Measurements from ENCODE around the gene TTC9C.
"Not testable (repeated sequence)": the region's sequence is repeated elsewhere in the genome, so short reads cannot be mapped to it uniquely, and the experiment has no call there.

The TTC9C gene

GRCh38 chr11:62728171-62728988 is at the start of gene TTC9C:
Gene TTC9C, plus strand, starts transcription at chr11:62728486. Its CDS starts 363 bp downstream, at chr11:62728849.
- peak; percentile 87 for DNase-seq

GRCh38 chr11:62678770-62679696 is 49.3 kb upstream of the TTC9C start, which contains the start of gene UBXN1:
Gene UBXN1, minus strand, starts transcription at chr11:62679073. Its CDS starts 150 bp downstream, at chr11:62678923.
- peak; percentile 89 for DNase-seq

- DNase-seq = peak; percentile 66
Measured at GRCh38 chr11:62680825-62681240, 47.5 kb upstream of the TTC9C start.

- no peak for DNase-seq
Measured at GRCh38 chr11:62682518-62682917, 45.8 kb upstream of the TTC9C start.

GRCh38 chr11:62687508-62688396 is 40.5 kb upstream of the TTC9C start:
- DNase-seq = no peak

GRCh38 chr11:62688491-62688890 is 39.8 kb upstream of the TTC9C start:
- no peak for DNase-seq

- no peak for DNase-seq
Measured at GRCh38 chr11:62689421-62690183, 38.7 kb upstream of the TTC9C start, which contains the start of gene LRRN4CL. Gene LRRN4CL, minus strand, starts transcription at chr11:62689530. Its CDS starts 1,022 bp downstream, at chr11:62688508.

GRCh38 chr11:62693624-62694023 is 34.7 kb upstream of the TTC9C start:
- DNase-seq = not testable (repeated sequence)

- DNase-seq = peak; percentile 77
Measured at GRCh38 chr11:62694455-62695167, 33.7 kb upstream of the TTC9C start.

GRCh38 chr11:62702246-62702645 is 26.0 kb upstream of the TTC9C start:
- peak; percentile 63 for DNase-seq

- not testable (repeated sequence) for DNase-seq
Measured at GRCh38 chr11:62703921-62704320, 24.4 kb upstream of the TTC9C start.

- no peak for DNase-seq
Measured at GRCh38 chr11:62705413-62705812, 22.9 kb upstream of the TTC9C start.

- DNase-seq = peak; percentile 95
Measured at GRCh38 chr11:62705880-62706849, 22.1 kb upstream of the TTC9C start.

- DNase-seq = no peak
Measured at GRCh38 chr11:62706850-62707247, 21.4 kb upstream of the TTC9C start.

GRCh38 chr11:62707277-62707861 is 20.9 kb upstream of the TTC9C start, which contains the start of the genes BSCL2 and GNG3:
Gene BSCL2, minus strand, starts transcription at chr11:62707424. Its CDS starts 229 bp downstream, at chr11:62707195.
Gene GNG3, plus strand, starts transcription at chr11:62707676. Its CDS starts 620 bp downstream, at chr11:62708296.
- no peak for DNase-seq

GRCh38 chr11:62708392-62708791 is 19.9 kb upstream of the TTC9C start:
- no peak for DNase-seq

- no peak for DNase-seq
Measured at GRCh38 chr11:62708793-62709192, 19.5 kb upstream of the TTC9C start.

- peak; percentile 98 for DNase-seq
Measured at GRCh38 chr11:62709247-62710000, 18.9 kb upstream of the TTC9C start.

All from activated CD4-positive, alpha-beta T cell treated with anti-CD3 and anti-CD28 coated beads, Interleukin-2, amount 50 U/mL, for 16 hours (primary cell).